HG02610 (cell line): ENCODE measurements around the gene STEAP4.

ENCODE experiments used
- ATAC-seq: cut with Tn5 transposase; IDR thresholded peaks from one replicate; pipeline ENCODE4 v1.9.1; 2021; ENCODE audit warnings: mild to moderate bottlenecking, moderate library complexity; ENCODE audit not compliant: unreplicated experiment

The STEAP4 gene

DNA sequence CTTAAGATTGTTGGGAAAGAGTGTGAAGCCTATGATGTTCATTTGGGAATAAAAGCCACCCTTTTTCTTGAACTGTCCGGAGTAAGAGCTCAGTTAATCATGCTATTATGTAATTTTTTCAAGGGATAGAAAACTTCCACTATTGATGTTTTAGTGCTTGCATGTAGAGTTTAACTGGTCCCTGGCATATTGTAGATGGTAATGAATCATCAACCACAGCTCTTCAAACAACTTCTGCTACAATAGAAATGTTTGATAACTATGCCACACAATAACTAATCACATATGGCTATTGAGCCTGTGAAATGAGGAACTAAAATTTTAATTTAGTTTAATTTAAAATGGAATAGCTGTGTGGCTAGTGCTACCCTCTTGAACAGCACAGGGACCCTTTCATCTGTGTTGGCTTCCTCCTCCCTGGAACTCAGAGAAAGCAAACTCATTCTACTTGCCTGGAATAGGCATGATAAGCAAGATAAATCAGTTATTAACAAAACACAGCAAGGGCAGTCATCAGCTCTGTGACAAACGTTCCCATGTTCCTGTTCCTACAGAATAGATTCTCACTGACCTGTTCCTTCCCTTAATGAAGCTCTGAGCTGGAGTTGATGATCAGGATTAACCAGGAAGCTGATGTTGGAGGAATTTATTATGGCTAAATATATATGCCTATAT, 82.0 kb downstream of the STEAP4 start:
- ATAC-seq, result no peak

DNA sequence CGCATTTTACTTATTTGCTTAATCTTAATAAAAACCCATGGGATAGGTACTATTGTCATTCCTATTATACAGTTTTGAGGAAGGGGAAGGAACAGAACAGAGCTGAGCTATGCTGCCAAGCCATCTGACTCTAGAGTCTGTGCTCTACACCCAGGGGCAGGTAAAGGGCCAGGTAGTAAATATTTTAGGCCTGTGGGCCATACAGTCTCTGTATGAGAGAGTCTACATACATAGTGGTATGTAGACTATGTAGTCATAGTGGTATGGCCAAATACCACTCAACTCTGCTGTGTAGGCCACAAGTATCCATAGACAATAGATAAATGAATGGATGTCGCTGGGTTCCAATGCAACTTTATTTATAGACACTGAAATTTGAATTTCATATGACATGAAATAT, 83.4 kb downstream of the STEAP4 start:
- ATAC-seq, result no peak
